ENCODE results near the gene KCNH5. TPM values are rescaled to one million over a fixed set of nuclear protein-coding genes. Genes with fewer than 3 reads are reported as not detected.

Gene KCNH5
- total RNA-seq, 4 donors from 2014 or later: not detected

DNA sequence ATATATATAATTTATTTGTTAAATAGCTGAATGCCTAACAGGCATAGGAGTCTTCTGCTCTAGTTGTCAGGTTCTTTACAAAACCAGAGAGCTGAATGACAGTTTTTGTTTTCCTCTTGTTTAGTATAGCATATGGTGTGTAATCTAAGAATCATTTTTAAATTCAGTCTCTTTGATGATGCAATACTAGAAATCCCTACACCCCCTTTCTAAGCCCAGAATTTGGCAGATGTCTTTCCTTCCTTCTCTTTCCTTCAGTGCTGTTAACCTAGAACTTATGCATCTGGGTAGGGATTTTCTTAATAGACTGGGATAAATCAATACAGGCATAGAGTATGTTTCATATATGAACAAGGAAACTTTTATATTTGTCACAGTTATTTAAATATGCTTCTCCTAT lies 198.1 kb downstream of the KCNH5 start:
- H3K9me3 ChIP-seq: no peaks in the 10 kb centered on the region
- TF ChIP-seq, protein P1, sequence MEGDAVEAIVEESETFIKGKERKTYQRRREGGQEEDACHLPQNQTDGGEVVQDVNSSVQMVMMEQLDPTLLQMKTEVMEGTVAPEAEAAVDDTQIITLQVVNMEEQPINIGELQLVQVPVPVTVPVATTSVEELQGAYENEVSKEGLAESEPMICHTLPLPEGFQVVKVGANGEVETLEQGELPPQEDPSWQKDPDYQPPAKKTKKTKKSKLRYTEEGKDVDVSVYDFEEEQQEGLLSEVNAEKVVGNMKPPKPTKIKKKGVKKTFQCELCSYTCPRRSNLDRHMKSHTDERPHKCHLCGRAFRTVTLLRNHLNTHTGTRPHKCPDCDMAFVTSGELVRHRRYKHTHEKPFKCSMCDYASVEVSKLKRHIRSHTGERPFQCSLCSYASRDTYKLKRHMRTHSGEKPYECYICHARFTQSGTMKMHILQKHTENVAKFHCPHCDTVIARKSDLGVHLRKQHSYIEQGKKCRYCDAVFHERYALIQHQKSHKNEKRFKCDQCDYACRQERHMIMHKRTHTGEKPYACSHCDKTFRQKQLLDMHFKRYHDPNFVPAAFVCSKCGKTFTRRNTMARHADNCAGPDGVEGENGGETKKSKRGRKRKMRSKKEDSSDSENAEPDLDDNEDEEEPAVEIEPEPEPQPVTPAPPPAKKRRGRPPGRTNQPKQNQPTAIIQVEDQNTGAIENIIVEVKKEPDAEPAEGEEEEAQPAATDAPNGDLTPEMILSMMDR (IDR thresholded peaks at IDR 0.05 in 4 of 5, conservative IDR thresholded peaks at IDR 0.05 in 1 of 5): no peak
- no peak for TF ChIP-seq POLR2A (IDR thresholded peaks at IDR 0.05)
- no peaks in the 10 kb centered on the region for H3K36me3 ChIP-seq
- no peak overlapping the region for H3K27ac ChIP-seq
- DNase-seq (no peak), ATAC-seq (no peak)
- in situ Hi-C loops (cut with MboI; ENCODE audit: low sequenced_read_pairs in 4 of 4) (no loop called here), intact Hi-C loops (cut with DNase I; ENCODE audit: low total_unique reads) (no loop called here)
- no peak overlapping the region for H3K4me3 ChIP-seq
- no peaks in the 10 kb centered on the region for H3K27me3 ChIP-seq
- H3K4me1 ChIP-seq: no peaks in the 10 kb centered on the region

DNA sequence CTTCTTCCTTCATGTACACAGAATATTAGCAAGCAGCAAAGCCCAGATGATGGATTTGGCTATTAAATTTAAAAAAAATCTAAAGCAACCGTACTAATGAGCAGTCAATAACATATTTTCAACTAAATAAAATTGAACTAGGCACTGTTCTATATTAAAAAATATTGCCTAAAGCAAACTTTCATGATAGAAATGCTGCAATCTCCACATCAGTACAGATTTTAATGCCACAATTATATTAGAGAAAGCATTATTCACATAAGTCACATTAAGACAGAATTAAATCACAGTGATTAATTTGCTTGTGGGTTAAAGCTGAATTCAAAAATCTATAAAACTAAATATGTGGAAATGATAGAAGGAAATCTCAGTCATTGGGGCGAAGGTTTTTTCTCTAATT lies 200.7 kb downstream of the KCNH5 start:
- no peaks in the 10 kb centered on the region for H3K4me1 ChIP-seq
- H3K4me3 ChIP-seq: no peak overlapping the region
- ATAC-seq: no peak
- DNase-seq: no peak
- intact Hi-C loops (cut with DNase I; ENCODE audit: low total_unique reads): no loop called here
- H3K27me3 ChIP-seq: no peaks in the 10 kb centered on the region
- H3K9me3 ChIP-seq: no peaks in the 10 kb centered on the region
- TF ChIP-seq POLR2A (IDR thresholded peaks at IDR 0.05): no peak
- TF ChIP-seq, protein P1 (IDR thresholded peaks at IDR 0.05 in 4 of 5, conservative IDR thresholded peaks at IDR 0.05 in 1 of 5): no peak
- in situ Hi-C loops (cut with MboI; ENCODE audit: low sequenced_read_pairs in 4 of 4): no loop called here
- H3K36me3 ChIP-seq: no peaks in the 10 kb centered on the region
- H3K27ac ChIP-seq: no peak overlapping the region

DNA sequence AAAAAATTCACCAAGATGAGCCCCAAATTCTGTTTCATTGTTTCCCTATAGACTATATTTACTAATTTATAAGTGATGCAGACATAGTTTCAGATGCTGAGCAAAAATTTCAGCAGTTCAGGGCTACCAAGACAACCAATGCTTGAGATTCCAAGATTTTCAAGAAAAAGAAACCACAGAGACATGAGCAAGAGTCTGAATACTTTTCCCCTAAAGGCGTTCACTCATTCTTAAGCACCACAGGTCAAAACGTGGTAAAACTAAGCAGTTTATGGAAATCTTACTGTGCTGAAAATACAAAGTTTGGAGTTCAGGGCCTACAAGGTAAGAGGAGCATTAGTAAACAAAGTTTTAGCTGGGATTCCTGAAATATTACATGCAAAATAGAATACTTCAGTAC lies 221.2 kb downstream of the KCNH5 start:
- H3K27me3 ChIP-seq: no peaks in the 10 kb centered on the region
- intact Hi-C loops (cut with DNase I; ENCODE audit: low total_unique reads): no loop called here
- H3K4me1 ChIP-seq: no peaks in the 10 kb centered on the region
- no peak for ATAC-seq
- no peak for DNase-seq
- H3K36me3 ChIP-seq: no peaks in the 10 kb centered on the region
- in situ Hi-C loops (cut with MboI; ENCODE audit: low sequenced_read_pairs in 4 of 4): no loop called here
- no peak overlapping the region for H3K4me3 ChIP-seq
- TF ChIP-seq, protein P1 (IDR thresholded peaks at IDR 0.05 in 4 of 5, conservative IDR thresholded peaks at IDR 0.05 in 1 of 5): no peak
- TF ChIP-seq POLR2A (IDR thresholded peaks at IDR 0.05): no peak
- no peak overlapping the region for H3K27ac ChIP-seq
- no peaks in the 10 kb centered on the region for H3K9me3 ChIP-seq

DNA sequence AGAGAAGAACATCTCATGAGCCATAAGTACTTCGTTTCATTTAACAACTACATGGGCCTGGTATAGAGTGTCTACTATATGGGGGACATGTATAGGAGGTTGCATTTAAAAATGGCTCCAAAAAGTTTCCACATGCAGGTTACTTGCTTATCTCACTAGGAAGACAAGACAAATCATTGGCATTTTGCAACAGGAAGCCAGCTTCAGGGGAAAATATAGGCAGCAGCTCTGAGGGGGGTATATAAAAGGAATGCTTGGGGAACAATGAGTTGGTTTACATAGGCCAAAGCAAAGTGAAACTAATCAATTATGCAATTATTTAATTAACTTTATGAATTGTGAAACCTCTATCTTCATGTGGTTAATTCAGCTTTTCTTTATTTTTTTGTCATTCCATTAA lies 225.3 kb downstream of the KCNH5 start:
- H3K4me3 ChIP-seq: no peak overlapping the region
- TF ChIP-seq, protein P1 (IDR thresholded peaks at IDR 0.05 in 4 of 5, conservative IDR thresholded peaks at IDR 0.05 in 1 of 5): no peak
- TF ChIP-seq POLR2A (IDR thresholded peaks at IDR 0.05): no peak
- intact Hi-C loops (cut with DNase I; ENCODE audit: low total_unique reads) (no loop called here), in situ Hi-C loops (cut with MboI; ENCODE audit: low sequenced_read_pairs in 4 of 4) (no loop called here)
- H3K9me3 ChIP-seq: no peaks in the 10 kb centered on the region
- no peaks in the 10 kb centered on the region for H3K4me1 ChIP-seq
- no peaks in the 10 kb centered on the region for H3K36me3 ChIP-seq
- DNase-seq (no peak), ATAC-seq (no peak)
- H3K27ac ChIP-seq: no peak overlapping the region
- H3K27me3 ChIP-seq: no peaks in the 10 kb centered on the region

DNA sequence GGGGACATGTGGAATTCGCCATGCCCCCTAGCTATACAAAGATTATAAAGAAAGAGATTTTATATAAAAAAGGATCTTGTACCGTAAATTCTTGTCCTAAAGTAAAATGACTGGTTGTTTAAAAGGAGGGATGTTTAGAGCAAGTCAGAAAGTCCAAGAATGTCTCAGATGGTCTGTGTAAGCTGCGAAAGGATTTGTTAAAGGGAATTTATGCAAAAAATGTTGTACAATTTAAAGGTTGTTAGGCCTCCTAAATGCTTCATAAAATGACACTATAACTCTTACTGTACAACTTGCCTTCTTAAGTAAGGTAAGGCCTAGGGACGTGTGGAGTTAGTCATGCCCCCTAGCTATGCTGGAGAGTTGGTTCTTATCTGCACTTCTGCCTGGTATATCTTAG lies 237.6 kb downstream of the KCNH5 start:
- Histone ChIP-seq H3K9me3 (no peaks in the 10 kb centered on the region), H3K36me3 (no peaks in the 10 kb centered on the region), H3K27me3 (no peaks in the 10 kb centered on the region), H3K4me1 (no peaks in the 10 kb centered on the region), H3K4me3 (no peak overlapping the region), H3K27ac (no peak overlapping the region)
- TF ChIP-seq, protein P1 (IDR thresholded peaks at IDR 0.05 in 4 of 5, conservative IDR thresholded peaks at IDR 0.05 in 1 of 5): no peak
- TF ChIP-seq POLR2A (IDR thresholded peaks at IDR 0.05): no peak
- in situ Hi-C loops (cut with MboI; ENCODE audit: low sequenced_read_pairs in 4 of 4) (no loop called here), intact Hi-C loops (cut with DNase I; ENCODE audit: low total_unique reads) (no loop called here)
- no peak for ATAC-seq
- DNase-seq: no peak

Measured in gastrocnemius medialis (tissue), 4 donors.